MM.1S (cell line): ENCODE data around the gene ROS1.
A peak's percentile ranks its signal among the peaks of the same experiment; 100 is the strongest.

Source experiments
- DNase-seq: peaks from one replicate; pipeline ENCODE4 v3.0.0-alpha.2; 2015
- H2AFZ ChIP-seq: fragments of 300-600 bp; sonication (generic); 2 replicates; pipeline ENCODE4 v1.6.0; 2016; ENCODE audit warnings: antibody characterized with exemption, low read length
- H3F3A ChIP-seq: fragments of 300-600 bp; sonication (generic); 2 replicates; pipeline ENCODE4 v1.6.1; 2016; ENCODE audit warnings: mild to moderate bottlenecking, antibody characterized with exemption, low read length, moderate library complexity, mixed read lengths; ENCODE audit not compliant: insufficient read depth
- H3K27ac ChIP-seq: fragments of 300-600 bp; sonication (generic); 2 replicates; pipeline ENCODE4 v1.5.1; 2016; ENCODE audit warnings: mild to moderate bottlenecking, low read length
- H3K27me3 ChIP-seq: fragments of 300-600 bp; sonication (generic); replicated peaks from 2 replicates; pipeline ENCODE4 v1.6.0; 2016; ENCODE audit warnings: low read length; ENCODE audit not compliant: insufficient read depth
- H3K36me3 ChIP-seq: fragments of 300-600 bp; sonication (generic); replicated peaks from 2 replicates; pipeline ENCODE4 v1.6.1; 2016; ENCODE audit warnings: mild to moderate bottlenecking, low read length, mixed read lengths; ENCODE audit not compliant: insufficient read depth
- H3K4me1 ChIP-seq: fragments of 300-600 bp; sonication (generic); 2 replicates; pipeline ENCODE4 v1.6.1; 2016; ENCODE audit warnings: low read length, mixed read lengths
- H3K4me2 ChIP-seq: fragments of 300-600 bp; sonication (generic); 2 replicates; pipeline ENCODE4 v1.6.0; 2016; ENCODE audit warnings: low read depth, low read length
- H3K4me3 ChIP-seq: fragments of 300-600 bp; sonication (generic); 2 replicates; pipeline ENCODE4 v1.5.1; 2016; ENCODE audit warnings: low read length, mixed read lengths
- H3K79me2 ChIP-seq: fragments of 300-600 bp; sonication (generic); 2 replicates; pipeline ENCODE4 v1.6.1; 2016; ENCODE audit warnings: mixed run types, low read length, mixed read lengths
- H3K9ac ChIP-seq: fragments of 300-600 bp; sonication (generic); 2 replicates; pipeline ENCODE4 v1.6.1; 2016; ENCODE audit warnings: low read length, mixed read lengths
- H3K9me2 ChIP-seq: fragments of 300-600 bp; sonication (generic); replicated peaks from 2 replicates; pipeline ENCODE4 v1.6.1; 2016; ENCODE audit warnings: mild to moderate bottlenecking, low read length, mixed read lengths; ENCODE audit not compliant: insufficient read depth
- H3K9me3 ChIP-seq: fragments of 300-600 bp; sonication (generic); replicated peaks from 2 replicates; pipeline ENCODE4 v1.6.1; 2016; ENCODE audit warnings: mild to moderate bottlenecking, low read length, mixed read lengths; ENCODE audit not compliant: insufficient read depth
- H4K20me1 ChIP-seq: fragments of 300-600 bp; sonication (generic); 2 replicates; pipeline ENCODE4 v1.6.1; 2016; ENCODE audit warnings: mild to moderate bottlenecking, low read length, moderate library complexity, mixed read lengths; ENCODE audit not compliant: insufficient read depth
- CTCF ChIP-seq: fragments of 300-600 bp; sonication (generic); IDR thresholded peaks from 2 replicates; pipeline ENCODE4 v1.5.1; 2016; ENCODE audit warnings: antibody characterized with exemption, low read length, mixed read lengths
- EZH2 ChIP-seq: fragments of 300-600 bp; sonication (generic); optimal IDR thresholded peaks from 2 replicates; pipeline ENCODE3; 2017; ENCODE audit warnings: low read depth, mild to moderate bottlenecking, antibody characterized with exemption, low read length, mixed read lengths
- EZH2phosphoT487 ChIP-seq: fragments of 300-600 bp; sonication (generic); IDR thresholded peaks from 2 replicates; pipeline ENCODE4 v1.6.1; 2018; ENCODE audit warnings: antibody characterized with exemption, low read length

Gene ROS1

GRCh38 chr6:117425431-117426153 is at the start of gene ROS1:
ROS1 (minus strand) TSS chr6:117425942; CDS start chr6:117425656, 286 bp downstream.
- Histone ChIP-seq H3K36me3 (no peaks in the 10 kb centered on the region), H3K9ac (no peak within 1 kb of the TSS), H3K9me2 (no peaks in the 10 kb centered on the region), H3K4me2 (no peak within 1 kb of the TSS), H3F3A (no peaks in the 10 kb centered on the region), H3K9me3 (no peaks in the 10 kb centered on the region), H3K79me2 (no peaks in the 10 kb centered on the region), H4K20me1 (no peaks in the 10 kb centered on the region), H3K27ac (no peak within 1 kb of the TSS), H3K27me3 (no peaks in the 10 kb centered on the region), H2AFZ (no peak within 1 kb of the TSS), H3K4me1 (no peaks in the 10 kb centered on the region), H3K4me3 (no peak within 1 kb of the TSS)
- no peak for TF ChIP-seq CTCF
- DNase-seq, result no peak

DNA sequence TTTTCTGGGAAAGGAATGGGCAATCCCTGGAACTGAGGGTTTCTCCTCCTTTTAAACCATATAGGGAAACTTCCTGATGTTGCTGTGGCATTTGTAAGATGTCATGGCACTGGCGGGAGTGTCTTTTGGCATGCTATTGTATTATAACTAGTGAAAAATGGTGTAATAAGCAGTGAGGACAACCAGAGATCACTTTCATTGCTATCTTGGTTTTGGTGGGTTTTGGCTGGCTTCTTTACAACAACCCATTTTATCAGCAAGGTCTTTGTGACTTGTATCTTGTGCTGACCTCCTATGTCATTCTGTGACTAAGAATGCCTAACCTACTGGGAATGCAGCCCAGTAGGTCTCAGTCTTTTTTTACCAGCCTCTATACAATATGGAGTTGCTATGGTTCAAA is 47.7 kb upstream of the ROS1 start:
- Histone ChIP-seq H3K9ac (no peak overlapping the region), H3K9me2 (no peaks in the 10 kb centered on the region), H3K79me2 (no peaks in the 10 kb centered on the region), H3F3A (peaks cover 5% of the 10 kb centered on the region), H3K27ac (no peak overlapping the region), H3K4me2 (no peak overlapping the region), H3K4me3 (no peak overlapping the region), H3K27me3 (no peaks in the 10 kb centered on the region), H3K36me3 (no peaks in the 10 kb centered on the region), H3K9me3 (no peaks in the 10 kb centered on the region), H3K4me1 (peaks cover 22% of the 10 kb centered on the region), H4K20me1 (no peaks in the 10 kb centered on the region), H2AFZ (no peak overlapping the region)
- DNase-seq, result no peak
- TF ChIP-seq EZH2, result no peak
- no peak for TF ChIP-seq CTCF
- no peak for TF ChIP-seq EZH2phosphoT487

- Histone ChIP-seq H3K4me1 (peaks cover 16% of the 10 kb centered on the region), H3K4me2 (no peak overlapping the region), H4K20me1 (no peaks in the 10 kb centered on the region), H3K27ac (no peak overlapping the region), H3K9me3 (no peaks in the 10 kb centered on the region), H2AFZ (no peak overlapping the region), H3K79me2 (no peaks in the 10 kb centered on the region), H3K9me2 (no peaks in the 10 kb centered on the region), H3K27me3 (no peaks in the 10 kb centered on the region), H3F3A (no peaks in the 10 kb centered on the region; the same call in 1 of the 2 replicates), H3K36me3 (no peaks in the 10 kb centered on the region), H3K9ac (no peak overlapping the region), H3K4me3 (no peak overlapping the region)
- TF ChIP-seq CTCF, result no peak
- no peak for TF ChIP-seq EZH2
- TF ChIP-seq EZH2phosphoT487, result no peak
- DNase-seq, result peak; percentile 39
These were observed 46.9 kb upstream of the ROS1 start for GRCh38 chr6:117472667-117473066.
